Testis (tissue), 2 donors: Measurements from ENCODE around the gene ADRA2A.

Source experiments
- CTCF ChIP-seq, 3 experiments: fragments of 450-650 bp in 2 of 3; fragments of 200-600 bp in 1 of 3; sonication (generic) in 1 of 3; IDR thresholded peaks; one replicate each; pipeline ENCODE4 v1.5.1; 2016 to 2019; ENCODE audit warnings: antibody characterized with exemption in 3 of 3, mild to moderate bottlenecking in 2 of 3, moderate library complexity in 1 of 3
- POLR2A ChIP-seq: fragments of 450-650 bp; IDR thresholded peaks from one replicate; pipeline ENCODE4 v1.6.1; 2017; ENCODE audit warnings: antibody characterized with exemption, mild to moderate bottlenecking, moderate library complexity

- TF ChIP-seq CTCF (IDR thresholded peaks at IDR 0.05) (no peak), POLR2A (no peak)
Measured at GRCh38 chr10:111116211-111116610, 39.4 kb downstream of the ADRA2A start.
